Liver (tissue), 9 donors: Measurements from ENCODE around the gene DTNB. TPM values are rescaled to one million over a fixed set of nuclear protein-coding genes. Genes with fewer than 3 reads are reported as not detected.

Experiments
- DNase-seq: peaks from one replicate; pipeline ENCODE4 v3.0.0-alpha.2; 2017; ENCODE audit warnings: low spot score
- H3K27ac ChIP-seq, 2 donors: one replicate each; pipeline ENCODE4 v1.7.0; 2013; ENCODE audit warnings: inconsistent platforms in 2 of 2, low read length in 2 of 2, control low read depth in 1 of 2, low read depth in 1 of 2, mild to moderate bottlenecking in 1 of 2
- H3K27me3 ChIP-seq, 4 donors: one replicate each; pipeline versions ENCODE4 v1.6.1 to v1.7.0; 2013; ENCODE audit warnings: low read length in 3 of 4, inconsistent platforms in 1 of 4, mild to moderate bottlenecking in 1 of 4, moderate library complexity in 1 of 4; ENCODE audit not compliant: control insufficient read depth in 4 of 4, insufficient read depth in 4 of 4
- H3K36me3 ChIP-seq, 4 donors: one replicate each; pipeline versions ENCODE4 v1.6.1 to v1.7.0; 2013; ENCODE audit warnings: low read length in 3 of 4, mild to moderate bottlenecking in 3 of 4, low read depth in 1 of 4, moderate library complexity in 1 of 4; ENCODE audit not compliant: control insufficient read depth in 4 of 4, insufficient read depth in 3 of 4
- H3K4me1 ChIP-seq, 4 donors: one replicate each; pipeline versions ENCODE4 v1.6.1 to v1.7.0; 2013; ENCODE audit warnings: low read length in 3 of 4, mild to moderate bottlenecking in 3 of 4, moderate library complexity in 1 of 4; ENCODE audit not compliant: control insufficient read depth in 4 of 4, insufficient read depth in 4 of 4
- H3K4me3 ChIP-seq, 3 donors: one replicate each; pipeline versions ENCODE4 v1.6.1 to v1.7.0; 2013; ENCODE audit warnings: low read length in 3 of 3, control low read depth in 1 of 3, low read depth in 1 of 3, mild to moderate bottlenecking in 1 of 3
- H3K9ac ChIP-seq, 2 donors: one replicate each; pipeline ENCODE4 v1.7.0; 2013; ENCODE audit warnings: low read length in 2 of 2, mild to moderate bottlenecking in 2 of 2, moderate library complexity in 2 of 2, control low read depth in 1 of 2, low read depth in 1 of 2
- H3K9me3 ChIP-seq, 4 donors: one replicate each; pipeline versions ENCODE4 v1.6.1 to v1.7.0; 2013; ENCODE audit warnings: low read length in 3 of 4; ENCODE audit not compliant: control insufficient read depth in 4 of 4
- ATF3 ChIP-seq: IDR thresholded peaks from 2 replicates; pipeline ENCODE4 v1.6.1; 2016; ENCODE audit warnings: antibody characterized with exemption
- CTCF ChIP-seq: fragments of 150-350 bp; IDR thresholded peaks from 2 replicates; pipeline ENCODE4 v1.5.1; 2017; ENCODE audit warnings: improper control_type of control experiment, low read depth, low read length; ENCODE audit not compliant: missing input control
- EGR1 ChIP-seq, 2 donors: IDR thresholded peaks; 2 replicates each; pipeline ENCODE4 v1.6.1; 2016 to 2018; ENCODE audit warnings: antibody characterized with exemption in 2 of 2, low read depth in 2 of 2
- FOXA1 ChIP-seq: IDR thresholded peaks from 2 replicates; pipeline ENCODE4 v1.6.1; 2016; ENCODE audit warnings: antibody characterized with exemption
- FOXA2 ChIP-seq: IDR thresholded peaks from 2 replicates; pipeline ENCODE4 v1.6.1; 2016; ENCODE audit warnings: antibody characterized with exemption
- GABPA ChIP-seq, 2 donors: IDR thresholded peaks in 1 of 2; conservative IDR thresholded peaks in 1 of 2; 2 replicates each; pipeline ENCODE4 v1.6.1; 2016; ENCODE audit warnings: antibody characterized with exemption in 2 of 2, mild to moderate bottlenecking in 1 of 2, moderate library complexity in 1 of 2
- HNF4A ChIP-seq, 2 donors: conservative IDR thresholded peaks; 2 replicates each; pipeline ENCODE4 v1.6.1; 2016; ENCODE audit warnings: antibody characterized with exemption in 2 of 2, mild to moderate bottlenecking in 2 of 2
- HNF4G ChIP-seq: IDR thresholded peaks from 2 replicates; pipeline ENCODE4 v1.6.1; 2016; ENCODE audit warnings: antibody characterized with exemption
- MAX ChIP-seq: IDR thresholded peaks from 2 replicates; pipeline ENCODE4 v1.6.1; 2016; ENCODE audit warnings: antibody characterized with exemption
- NR2F2 ChIP-seq: IDR thresholded peaks from 2 replicates; pipeline ENCODE4 v1.6.1; 2016; ENCODE audit warnings: antibody characterized with exemption
- RAD21 ChIP-seq, 2 donors: IDR thresholded peaks; 2 replicates each; pipeline ENCODE4 v1.6.1; 2016; ENCODE audit warnings: antibody characterized with exemption in 2 of 2, mild to moderate bottlenecking in 2 of 2
- REST ChIP-seq: IDR thresholded peaks from 2 replicates; pipeline ENCODE4 v1.6.1; 2016; ENCODE audit warnings: antibody characterized with exemption, mild to moderate bottlenecking
- RXRA ChIP-seq, 2 donors: IDR thresholded peaks; 2 replicates each; pipeline ENCODE4 v1.6.1; 2017 to 2018; ENCODE audit warnings: antibody characterized with exemption in 2 of 2, mild to moderate bottlenecking in 1 of 2
- SP1 ChIP-seq: IDR thresholded peaks from 2 replicates; pipeline ENCODE4 v1.6.1; 2018; ENCODE audit warnings: antibody characterized with exemption, mild to moderate bottlenecking
- TAF1 ChIP-seq: conservative IDR thresholded peaks from 2 replicates; pipeline ENCODE4 v1.6.1; 2016; ENCODE audit warnings: antibody characterized with exemption, mild to moderate bottlenecking
- YY1 ChIP-seq: IDR thresholded peaks from 2 replicates; pipeline ENCODE4 v1.6.1; 2016; ENCODE audit warnings: antibody characterized with exemption, mild to moderate bottlenecking
- ZBTB33 ChIP-seq: IDR thresholded peaks from 2 replicates; pipeline ENCODE4 v1.6.1; 2016; ENCODE audit warnings: antibody characterized with exemption
- WGBS: extraction: QIAGEN DNeasy Blood & Tissue Kit; methylation state at CpG from one replicate; pipeline ENCODE4 v1.1.7; 2013; 5-methylcytosine and 5-hydroxymethylcytosine counted together
- polyA plus RNA-seq, 2 donors: library from polyadenylated mRNA; stranded (reverse) in 1 of 2; unstranded in 1 of 2; fragments of 200-250 nt in 1 of 2; fragments of >200 nt in 1 of 2; fragmentation: Nextera tagmentation in 1 of 2; extraction: Ambion mirVana in 1 of 2; gene quantifications; one replicate each; pipeline versions ENCODE4 v1.2.1 to v1.2.3, GENCODE V29; 2013 to 2015
- total RNA-seq, 2 donors: library from RNA; depleted of rRNA; stranded (reverse); fragments of >200 nt; gene quantifications; one replicate each; pipeline ENCODE4 v1.2.3, GENCODE V29; 2014
- donor health status: healthy.
- donor health status: healthy.
- donor health status: healthy.
- donor health status: healthy.
- donor health status: healthy.

The DTNB gene
- total and polyA plus RNA-seq, 4 donors: 3.3 to 10.5 (median 6.4) TPM

GRCh38 chr2:25692737-25693445 is 19.5 kb upstream of the DTNB start:
- Histone ChIP-seq H3K36me3 (no peaks in the 10 kb centered on the region), H3K27ac (no peak overlapping the region), H3K9ac (no peak overlapping the region), H3K4me1 (no peaks in the 10 kb centered on the region), H3K4me3 (no peak overlapping the region), H3K9me3 (no peaks in the 10 kb centered on the region), H3K27me3 (no peaks in the 10 kb centered on the region)
- TF ChIP-seq RXRA (IDR thresholded peaks at IDR 0.05) (no peak), NR2F2 (no peak), MAX (no peak), HNF4G (no peak), GABPA (IDR thresholded peaks at IDR 0.05 in 1 of 2, conservative IDR thresholded peaks at IDR 0.05 in 1 of 2) (no peak), REST (no peak), ATF3 (no peak), EGR1 (IDR thresholded peaks at IDR 0.05; ENCODE audit: low read depth in 2 of 2) (no peak), RAD21 (IDR thresholded peaks at IDR 0.05) (no peak), HNF4A (conservative IDR thresholded peaks at IDR 0.05) (no peak), FOXA1 (no peak), FOXA2 (no peak), TAF1 (no peak), YY1 (no peak), ZBTB33 (no peak), CTCF (no peak), SP1 (no peak)
- WGBS: 91% methylated on average over 6 of the region's 6 CpGs
- DNase-seq: no peak
